ENCODE results near the gene WFDC1.

- no peak for TF ChIP-seq CTCF (IDR thresholded peaks at IDR 0.05; ENCODE audit: low read depth, low read length, missing input control)
- no peak for TF ChIP-seq YY1 (IDR thresholded peaks at IDR 0.05)
- TF ChIP-seq TAF1 (conservative IDR thresholded peaks at IDR 0.05): no peak
- no peak for TF ChIP-seq MAX (IDR thresholded peaks at IDR 0.05)
Measured at GRCh38 chr16:84258266-84258665, 36.4 kb upstream of the WFDC1 start.

All from liver (tissue), 3 donors.